HS-5 (cell line): ENCODE results near the gene SLC4A3.

ENCODE experiments used
- DNase-seq: peaks from one replicate; pipeline ENCODE4 v3.0.0-alpha.2; 2012; ENCODE audit warnings: low read depth

SLC4A3 gene

GRCh38 chr2:219627103-219628100 is at the start of gene SLC4A3:
SLC4A3 (plus strand) TSS chr2:219627630; CDS start chr2:219627993, 363 bp downstream.
- DNase-seq: no peak

- no peak for DNase-seq
Measured at GRCh38 chr2:219578811-219579613, 48.4 kb upstream of the SLC4A3 start.

- DNase-seq: no peak
Measured at GRCh38 chr2:219581346-219581745, 46.1 kb upstream of the SLC4A3 start.

- no peak for DNase-seq
Measured at GRCh38 chr2:219591091-219591490, 36.3 kb upstream of the SLC4A3 start.

GRCh38 chr2:219592736-219593135 is 34.7 kb upstream of the SLC4A3 start:
- no peak for DNase-seq

- DNase-seq: no peak
Measured at GRCh38 chr2:219593154-219593553, 34.3 kb upstream of the SLC4A3 start.

GRCh38 chr2:219595256-219595655 is 32.2 kb upstream of the SLC4A3 start:
- no peak for DNase-seq

GRCh38 chr2:219596954-219597551 is 30.4 kb upstream of the SLC4A3 start:
- no peak for DNase-seq

GRCh38 chr2:219597552-219598307 is 29.7 kb upstream of the SLC4A3 start, which contains the start of gene STK11IP:
STK11IP (plus strand) TSS chr2:219597857; CDS start chr2:219598120, 263 bp downstream.
- DNase-seq: peak; percentile 93

GRCh38 chr2:219598308-219599078 is 28.9 kb upstream of the SLC4A3 start:
- no peak for DNase-seq

GRCh38 chr2:219603771-219604170 is 23.7 kb upstream of the SLC4A3 start:
- no peak for DNase-seq

GRCh38 chr2:219605607-219605954 is 21.8 kb upstream of the SLC4A3 start:
- DNase-seq: no peak

- no peak for DNase-seq
Measured at GRCh38 chr2:219607931-219608330, 19.5 kb upstream of the SLC4A3 start.

GRCh38 chr2:219608399-219608964 is 18.9 kb upstream of the SLC4A3 start:
- no peak for DNase-seq

GRCh38 chr2:219609149-219609750 is 18.2 kb upstream of the SLC4A3 start:
- DNase-seq: no peak

- DNase-seq: no peak
Measured at GRCh38 chr2:219611306-219611705, 16.1 kb upstream of the SLC4A3 start.

- DNase-seq: no peak
Measured at GRCh38 chr2:219611866-219612576, 15.4 kb upstream of the SLC4A3 start.

- no peak for DNase-seq
Measured at GRCh38 chr2:219612577-219613286, 14.7 kb upstream of the SLC4A3 start.
